ENCODE data around the gene ATP9A. TPM values are rescaled to one million over a fixed set of nuclear protein-coding genes. Genes with fewer than 3 reads are reported as not detected.
A peak's percentile ranks its signal among the peaks of the same experiment; 100 is the strongest.

The ATP9A gene
- total and polyA plus RNA-seq, 2 donors (not counting 1 experiment from before 2014, with no cell fraction given): 23.3 to 96.3 TPM

- Histone ChIP-seq H2AFZ (ENCODE audit: low read length) (no peak overlapping the region), H3K4me1 (ENCODE audit: control insufficient read depth, extremely low read depth, insufficient read depth, low read length) (peaks cover 22% of the 10 kb centered on the region), H3K36me3 (ENCODE audit: control insufficient read depth, insufficient read depth, low read length) (no peaks in the 10 kb centered on the region), H4K20me1 (ENCODE audit: control insufficient read depth, extremely low read depth, insufficient read depth, low read length) (no peaks in the 10 kb centered on the region), H3K9ac (ENCODE audit: insufficient read depth, low read length) (no peak overlapping the region), H3K9me3 (ENCODE audit: control insufficient read depth, insufficient read depth, low read depth, low read length) (no peaks in the 10 kb centered on the region), H3K27ac (ENCODE audit: insufficient read depth, low read length) (peak overlapping the region; percentile 89), H3K4me3 (replicated peaks in 1 of 4; ENCODE audit: control extremely low read depth in 1 of 4, insufficient read depth in 1 of 4, low read depth in 3 of 4, low read length in 4 of 4) (no peak overlapping the region), H3K4me2 (ENCODE audit: extremely low read depth, insufficient read depth, low read length) (peak overlapping the region; percentile 51), H3K27me3 (ENCODE audit: control insufficient read depth, insufficient read depth, low read length) (no peaks in the 10 kb centered on the region), H3K79me2 (ENCODE audit: control insufficient read depth, insufficient read depth, low read length) (peaks cover 5% of the 10 kb centered on the region)
- peak; percentile 74 to 87 for DNase-seq (ENCODE audit: low read depth in 2 of 2)
- TF ChIP-seq EZH2 (IDR thresholded peaks at IDR 0.05; ENCODE audit: low read length, missing control alignments): no peak
- no peak for TF ChIP-seq CTCF (conservative IDR thresholded peaks at IDR 0.05 in 1 of 2, IDR thresholded peaks at IDR 0.05 in 1 of 2; ENCODE audit: low read depth in 1 of 2, low read length in 2 of 2)
Measured at GRCh38 chr20:51749674-51750036, 18.5 kb downstream of the ATP9A start.

GRCh38 chr20:51747182-51747911 is 20.8 kb downstream of the ATP9A start:
- Histone ChIP-seq H3K4me3 (replicated peaks in 1 of 4; ENCODE audit: control extremely low read depth in 1 of 4, insufficient read depth in 1 of 4, low read depth in 3 of 4, low read length in 4 of 4) (no peak overlapping the region), H3K27ac (ENCODE audit: insufficient read depth, low read length) (no peak overlapping the region), H3K4me1 (ENCODE audit: control insufficient read depth, extremely low read depth, insufficient read depth, low read length) (peaks cover 22% of the 10 kb centered on the region), H2AFZ (ENCODE audit: low read length) (no peak overlapping the region), H3K79me2 (ENCODE audit: control insufficient read depth, insufficient read depth, low read length) (peaks cover 4% of the 10 kb centered on the region), H3K36me3 (ENCODE audit: control insufficient read depth, insufficient read depth, low read length) (no peaks in the 10 kb centered on the region), H3K4me2 (ENCODE audit: extremely low read depth, insufficient read depth, low read length) (no peak overlapping the region), H3K9ac (ENCODE audit: insufficient read depth, low read length) (no peak overlapping the region), H3K9me3 (ENCODE audit: control insufficient read depth, insufficient read depth, low read depth, low read length) (no peaks in the 10 kb centered on the region), H4K20me1 (ENCODE audit: control insufficient read depth, extremely low read depth, insufficient read depth, low read length) (no peaks in the 10 kb centered on the region), H3K27me3 (ENCODE audit: control insufficient read depth, insufficient read depth, low read length) (no peaks in the 10 kb centered on the region)
- TF ChIP-seq EZH2 (IDR thresholded peaks at IDR 0.05; ENCODE audit: low read length, missing control alignments): no peak
- TF ChIP-seq CTCF (conservative IDR thresholded peaks at IDR 0.05 in 1 of 2, IDR thresholded peaks at IDR 0.05 in 1 of 2; ENCODE audit: low read depth in 1 of 2, low read length in 2 of 2): no peak
- DNase-seq (ENCODE audit: low read depth in 2 of 2): no peak

GRCh38 chr20:51745804-51746203 is 22.4 kb downstream of the ATP9A start:
- H3K4me1 ChIP-seq (ENCODE audit: control insufficient read depth, extremely low read depth, insufficient read depth, low read length): peaks cover 21% of the 10 kb centered on the region
- H3K4me2 ChIP-seq (ENCODE audit: extremely low read depth, insufficient read depth, low read length): no peak overlapping the region
- H3K9ac ChIP-seq (ENCODE audit: insufficient read depth, low read length): no peak overlapping the region
- DNase-seq (ENCODE audit: low read depth in 2 of 2): no peak
- TF ChIP-seq EZH2 (IDR thresholded peaks at IDR 0.05; ENCODE audit: low read length, missing control alignments) (no peak), CTCF (conservative IDR thresholded peaks at IDR 0.05 in 1 of 2, IDR thresholded peaks at IDR 0.05 in 1 of 2; ENCODE audit: low read depth in 1 of 2, low read length in 2 of 2) (no peak)
- H3K9me3 ChIP-seq (ENCODE audit: control insufficient read depth, insufficient read depth, low read depth, low read length): no peaks in the 10 kb centered on the region
- H3K27ac ChIP-seq (ENCODE audit: insufficient read depth, low read length): no peak overlapping the region
- H3K79me2 ChIP-seq (ENCODE audit: control insufficient read depth, insufficient read depth, low read length): peaks cover 2% of the 10 kb centered on the region
- H3K27me3 ChIP-seq (ENCODE audit: control insufficient read depth, insufficient read depth, low read length): no peaks in the 10 kb centered on the region
- no peaks in the 10 kb centered on the region for H3K36me3 ChIP-seq (ENCODE audit: control insufficient read depth, insufficient read depth, low read length)
- H4K20me1 ChIP-seq (ENCODE audit: control insufficient read depth, extremely low read depth, insufficient read depth, low read length): no peaks in the 10 kb centered on the region
- H2AFZ ChIP-seq (ENCODE audit: low read length): no peak overlapping the region
- H3K4me3 ChIP-seq (replicated peaks in 1 of 4; ENCODE audit: control extremely low read depth in 1 of 4, insufficient read depth in 1 of 4, low read depth in 3 of 4, low read length in 4 of 4): no peak overlapping the region
